Measurements from ENCODE around the gene RNF125. TPM values are rescaled to one million over a fixed set of nuclear protein-coding genes. Genes with fewer than 3 reads are reported as not detected.

The RNF125 gene
- total and polyA plus RNA-seq, 10 of the 15 experiments (the other 5 are each of a cell fraction or from before 2014, with no cell fraction given), result 0.79 to 3.9 (median 2.9) TPM

GRCh38 chr18:31970617-31971016 is 48.0 kb upstream of the RNF125 start (continued):
- TF ChIP-seq ELK1 (IDR thresholded peaks at IDR 0.05; ENCODE audit: low read depth, low read length), result no peak

GRCh38 chr18:31973929-31974546 is 44.6 kb upstream of the RNF125 start:
- no peaks in the 10 kb centered on the region for H3K27me3 ChIP-seq (replicated peaks in 1 of 2; ENCODE audit: control insufficient read depth in 2 of 2, insufficient read depth in 2 of 2, low read length in 1 of 2)
- no peak overlapping the region for H3K4me2 ChIP-seq (ENCODE audit: control insufficient read depth, insufficient read depth)
- ChIA-PET RAD21 (ENCODE audit: unreplicated experiment) (no interaction called here), SMC1A (ENCODE audit: uncharacterized antibody, unreplicated experiment) (interaction anchor here (1.4 kb wide), 1 partner anchor 152 kb away, joined by 5 read pairs; no protein-coding TSS in a partner anchor), CTCF (interaction anchor here (1.5 kb wide), 1 partner anchor 11 kb away, joined by 6 read pairs; no protein-coding TSS in a partner anchor), POLR2A (no interaction called here)
- no peaks in the 10 kb centered on the region for H3K79me2 ChIP-seq (ENCODE audit: control insufficient read depth, insufficient read depth, low read length)
- peaks cover 13% of the 10 kb centered on the region; the same call in 2 of the 3 replicates for H3K9me3 ChIP-seq (replicated peaks; ENCODE audit: control insufficient read depth, insufficient read depth, low read length)
- FAIRE-seq (no peak), ATAC-seq (no peak), DNase-seq (ENCODE audit: low read depth, low spot score) (no peak)
- no peaks in the 10 kb centered on the region for H4K20me1 ChIP-seq (ENCODE audit: control insufficient read depth, insufficient read depth)
- no peak overlapping the region for H2AFZ ChIP-seq (ENCODE audit: control insufficient read depth, low read depth, low read length)
- TF ChIP-seq SIX5 (IDR thresholded peaks at IDR 0.05; ENCODE audit: low read depth, low read length, severe bottlenecking), result no peak
- peak; percentile 99 for TF ChIP-seq CBX5 (IDR thresholded peaks at IDR 0.05; ENCODE audit: low read depth)
- no peak overlapping the region for H3K4me3 ChIP-seq
- BruUV-seq (replicated peaks), result no TSS peak
- intact Hi-C loops (cut with micrococcal nuclease; ENCODE audit: unreplicated experiment), result loop anchor here (10.0 kb wide), 1 partner anchor 549 kb away; no protein-coding TSS in a partner anchor
- WGBS (ENCODE audit: insufficient coverage, insufficient replicate concordance, low lambda C conversion rate, missing lambda C conversion rate), result 51% methylated on average over 4 of the region's 4 CpGs
- no peaks in the 10 kb centered on the region for H3K36me3 ChIP-seq (ENCODE audit: control insufficient read depth in 2 of 2, insufficient read depth in 2 of 2, low read length in 1 of 2)
- H3K4me1 ChIP-seq (ENCODE audit: control insufficient read depth, insufficient read depth, low read length), result no peaks in the 10 kb centered on the region
- in situ Hi-C loops (cut with MboI), result no loop called here
- H3K27ac ChIP-seq (ENCODE audit: control insufficient read depth, insufficient read depth), result no peak overlapping the region
- no peak overlapping the region for H3K9ac ChIP-seq (ENCODE audit: control insufficient read depth, insufficient read depth, low read length)

Measured in GM12878 (cell line).